ENCODE measurements around the gene RPL37A. TPM values are rescaled to one million over a fixed set of nuclear protein-coding genes. Genes with fewer than 3 reads are reported as not detected.

The RPL37A gene
- total RNA-seq, 2 donors from 2014 or later = 1,435 to 1,814 TPM

GRCh38 chr2:216549926-216550690 lies 51.5 kb downstream of the RPL37A start:
- DNase-seq (ENCODE audit: low spot score) = no peak
- H3K4me3 ChIP-seq = no peak overlapping the region

DNA sequence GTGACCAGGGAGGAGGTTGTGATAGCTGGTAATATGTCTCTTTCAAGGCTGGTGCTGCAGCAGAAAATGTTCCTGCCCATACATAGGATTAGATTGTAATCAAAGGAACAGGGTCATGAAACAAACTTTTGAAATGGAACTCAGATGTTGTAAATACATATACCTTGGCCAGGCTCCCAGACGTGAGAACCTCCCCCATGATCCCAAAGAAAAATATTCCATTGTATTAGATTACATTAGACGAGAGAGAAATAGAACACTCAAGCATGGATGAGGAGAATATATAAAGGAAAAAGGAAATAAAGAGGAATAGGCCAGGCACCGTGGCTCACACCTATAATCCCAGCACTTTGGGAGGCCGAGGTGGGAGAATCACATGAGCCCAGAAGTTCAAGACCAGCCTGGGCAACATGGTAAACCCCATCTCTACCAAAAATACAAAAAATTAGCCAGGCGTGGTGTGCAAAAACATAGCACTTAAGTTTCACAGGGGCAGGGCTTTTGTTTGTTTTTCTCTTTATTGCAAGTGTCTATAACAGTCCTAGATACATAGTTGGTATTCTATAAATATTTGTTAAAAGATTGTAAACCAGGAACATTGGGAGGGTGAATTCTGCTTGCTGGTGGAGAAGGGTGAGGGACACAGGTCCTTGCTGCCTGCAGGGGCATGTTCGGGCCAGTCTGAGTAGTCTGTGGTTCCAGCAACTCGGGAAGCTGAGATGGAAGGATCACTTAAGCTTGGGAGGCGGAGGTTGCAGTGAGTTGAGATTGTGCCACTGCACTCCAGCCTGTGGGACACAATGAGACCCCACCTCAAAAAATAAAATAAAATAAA lies 52.8 kb downstream of the RPL37A start:
- H3K4me1 ChIP-seq (replicated peaks) = peaks cover 24% of the 10 kb centered on the region

More at GRCh38 chr2:216549926-216550690, 51.5 kb downstream of the RPL37A start:
- peaks cover 21% of the 10 kb centered on the region for H3K4me1 ChIP-seq (replicated peaks)
- no peaks in the 10 kb centered on the region for H3K27me3 ChIP-seq (replicated peaks; ENCODE audit: insufficient read depth)
- intact Hi-C loops (cut with DNase I) = no loop called here
- WGBS = 82% methylated on average over 10 of the region's 10 CpGs
- no peaks in the 10 kb centered on the region for H3K9me3 ChIP-seq
- H3K27ac ChIP-seq = peak overlapping the region; percentile 35 to 48
- TF ChIP-seq POLR2AphosphoS5 (IDR thresholded peaks at IDR 0.05) (no peak), POLR2A (IDR thresholded peaks at IDR 0.05) (no peak)
- TF ChIP-seq, protein P1, sequence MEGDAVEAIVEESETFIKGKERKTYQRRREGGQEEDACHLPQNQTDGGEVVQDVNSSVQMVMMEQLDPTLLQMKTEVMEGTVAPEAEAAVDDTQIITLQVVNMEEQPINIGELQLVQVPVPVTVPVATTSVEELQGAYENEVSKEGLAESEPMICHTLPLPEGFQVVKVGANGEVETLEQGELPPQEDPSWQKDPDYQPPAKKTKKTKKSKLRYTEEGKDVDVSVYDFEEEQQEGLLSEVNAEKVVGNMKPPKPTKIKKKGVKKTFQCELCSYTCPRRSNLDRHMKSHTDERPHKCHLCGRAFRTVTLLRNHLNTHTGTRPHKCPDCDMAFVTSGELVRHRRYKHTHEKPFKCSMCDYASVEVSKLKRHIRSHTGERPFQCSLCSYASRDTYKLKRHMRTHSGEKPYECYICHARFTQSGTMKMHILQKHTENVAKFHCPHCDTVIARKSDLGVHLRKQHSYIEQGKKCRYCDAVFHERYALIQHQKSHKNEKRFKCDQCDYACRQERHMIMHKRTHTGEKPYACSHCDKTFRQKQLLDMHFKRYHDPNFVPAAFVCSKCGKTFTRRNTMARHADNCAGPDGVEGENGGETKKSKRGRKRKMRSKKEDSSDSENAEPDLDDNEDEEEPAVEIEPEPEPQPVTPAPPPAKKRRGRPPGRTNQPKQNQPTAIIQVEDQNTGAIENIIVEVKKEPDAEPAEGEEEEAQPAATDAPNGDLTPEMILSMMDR (IDR thresholded peaks at IDR 0.05) = no peak
- H3K36me3 ChIP-seq = no peaks in the 10 kb centered on the region

DNA sequence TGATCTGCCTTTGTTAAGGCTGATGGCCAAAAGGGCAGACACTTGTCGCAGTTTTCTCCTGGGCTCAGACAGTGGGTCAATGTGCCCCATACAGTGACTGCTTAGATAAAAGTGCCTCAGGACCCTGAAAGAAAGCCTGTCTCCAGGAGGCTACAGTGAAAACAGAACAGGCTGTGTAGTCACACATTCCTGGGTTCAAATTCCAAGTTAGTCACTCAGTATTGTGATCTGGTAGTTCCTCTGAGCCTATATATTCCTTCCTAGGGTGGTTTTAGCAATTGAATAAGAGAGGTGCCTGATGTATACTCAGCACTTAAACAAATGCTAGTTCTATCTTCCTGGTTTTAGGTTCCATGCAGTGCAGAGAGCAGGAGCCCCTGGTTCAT lies 54.4 kb downstream of the RPL37A start:
- Histone ChIP-seq H3K4me1 (replicated peaks) (peaks cover 24% of the 10 kb centered on the region), H3K27me3 (replicated peaks; ENCODE audit: insufficient read depth) (no peaks in the 10 kb centered on the region), H3K9me3 (no peaks in the 10 kb centered on the region), H3K4me3 (no peak overlapping the region), H3K36me3 (no peaks in the 10 kb centered on the region), H3K27ac (peak overlapping the region; percentile 6 to 66)
- 100% methylated on average over 1 of the region's 1 CpG for WGBS
- no peak for TF ChIP-seq POLR2AphosphoS5 (IDR thresholded peaks at IDR 0.05)
- TF ChIP-seq, protein P1 (IDR thresholded peaks at IDR 0.05) = no peak
- TF ChIP-seq POLR2A (IDR thresholded peaks at IDR 0.05) = no peak
- DNase-seq (ENCODE audit: low spot score) = no peak
- intact Hi-C loops (cut with DNase I) = no loop called here

More for the DNA sequence above, 52.8 kb downstream of the RPL37A start:
- 18% methylated on average over 8 of the region's 8 CpGs for WGBS
- Histone ChIP-seq H3K9me3 (no peaks in the 10 kb centered on the region), H3K4me3 (no peak overlapping the region), H3K27ac (peak overlapping the region; percentile 49 to 66), H3K36me3 (no peaks in the 10 kb centered on the region), H3K27me3 (replicated peaks; ENCODE audit: insufficient read depth) (no peaks in the 10 kb centered on the region)
- intact Hi-C loops (cut with DNase I) = no loop called here
- TF ChIP-seq POLR2AphosphoS5 (IDR thresholded peaks at IDR 0.05) (peak; percentile 65), POLR2A (IDR thresholded peaks at IDR 0.05) (no peak)
- TF ChIP-seq, protein P1 (IDR thresholded peaks at IDR 0.05) = no peak
- peak; percentile 81 for DNase-seq (ENCODE audit: low spot score)

Other genes starting within 250 kb of the RPL37A start
- not detected for gene MARCHF4, start 126.4 kb upstream of the RPL37A start, total RNA-seq
- gene SMARCAL1, start 86.4 kb upstream of the RPL37A start, total RNA-seq = 10 to 100 TPM; 15.3 to 32.2 TPM
- 100 to 1,000 TPM; 152 to 250 TPM for gene IGFBP2, start 134.6 kb downstream of the RPL37A start, total RNA-seq
- gene IGFBP5, start 196.7 kb downstream of the RPL37A start, total RNA-seq = 100 to 1,000 TPM; 162 to 319 TPM